ENCODE results near the gene ZNF143. TPM values are rescaled to one million over a fixed set of nuclear protein-coding genes. Genes with fewer than 3 reads are reported as not detected.

The ZNF143 gene
- total RNA-seq, 1 experiment from 2014 or later = 35.8 TPM

- TF ChIP-seq E2F4 (CRISPR knock-in tag; IDR thresholded peaks at IDR 0.05; ENCODE audit: borderline replicate concordance, low read depth) (no peak), HMGA2 (CRISPR knock-in tag; IDR thresholded peaks at IDR 0.05) (no peak), PRDM15 (CRISPR knock-in tag; IDR thresholded peaks at IDR 0.05) (no peak), TCF7 (CRISPR knock-in tag; IDR thresholded peaks at IDR 0.05; ENCODE audit: low read depth) (no peak)
- TF ChIP-seq, protein P1, sequence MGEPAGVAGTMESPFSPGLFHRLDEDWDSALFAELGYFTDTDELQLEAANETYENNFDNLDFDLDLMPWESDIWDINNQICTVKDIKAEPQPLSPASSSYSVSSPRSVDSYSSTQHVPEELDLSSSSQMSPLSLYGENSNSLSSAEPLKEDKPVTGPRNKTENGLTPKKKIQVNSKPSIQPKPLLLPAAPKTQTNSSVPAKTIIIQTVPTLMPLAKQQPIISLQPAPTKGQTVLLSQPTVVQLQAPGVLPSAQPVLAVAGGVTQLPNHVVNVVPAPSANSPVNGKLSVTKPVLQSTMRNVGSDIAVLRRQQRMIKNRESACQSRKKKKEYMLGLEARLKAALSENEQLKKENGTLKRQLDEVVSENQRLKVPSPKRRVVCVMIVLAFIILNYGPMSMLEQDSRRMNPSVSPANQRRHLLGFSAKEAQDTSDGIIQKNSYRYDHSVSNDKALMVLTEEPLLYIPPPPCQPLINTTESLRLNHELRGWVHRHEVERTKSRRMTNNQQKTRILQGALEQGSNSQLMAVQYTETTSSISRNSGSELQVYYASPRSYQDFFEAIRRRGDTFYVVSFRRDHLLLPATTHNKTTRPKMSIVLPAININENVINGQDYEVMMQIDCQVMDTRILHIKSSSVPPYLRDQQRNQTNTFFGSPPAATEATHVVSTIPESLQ (CRISPR knock-in tag; IDR thresholded peaks at IDR 0.05) = no peak
Observed at GRCh38 chr11:9533058-9533457, 72.2 kb downstream of the ZNF143 start (continued).

DNA sequence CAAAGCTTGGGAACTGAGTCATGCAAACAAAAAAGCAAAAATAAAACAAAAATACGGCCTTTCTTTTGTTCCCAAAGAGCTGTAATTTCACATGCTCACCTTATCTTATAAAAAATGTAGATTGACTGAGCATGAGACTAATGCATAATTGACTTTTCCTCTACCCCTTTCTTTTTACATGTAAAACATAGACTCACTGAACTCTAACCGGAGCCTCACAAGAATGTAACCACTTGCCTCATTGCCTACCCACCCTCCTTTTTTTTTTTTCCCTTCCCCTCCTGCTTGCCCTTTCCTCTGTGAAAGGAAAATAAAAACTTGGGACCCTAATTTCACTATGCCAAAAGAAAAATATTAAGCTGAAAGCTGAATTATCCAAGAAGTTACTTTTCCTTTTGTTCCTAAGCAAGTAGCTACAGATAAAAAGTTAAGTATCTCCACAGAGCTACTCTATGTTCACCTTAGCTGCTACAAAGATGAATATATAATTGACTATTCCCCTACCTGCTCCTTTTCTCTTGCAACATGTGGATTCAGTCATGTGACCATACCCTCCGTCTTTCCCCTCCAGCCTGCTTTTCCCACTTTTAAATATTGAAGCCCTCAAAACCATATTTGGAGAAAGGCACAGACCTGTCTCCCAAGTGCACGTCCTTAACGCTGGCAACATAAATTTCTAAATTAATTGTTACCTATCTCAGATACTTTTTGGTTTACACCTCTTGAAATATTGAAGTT is 73.1 kb downstream of the ZNF143 start:
- ATAC-seq (no peak), DNase-seq (ENCODE audit: low spot score) (no peak)
- peak; percentile 50; the same call in 1 of the 2 replicates for TF ChIP-seq USF2 (CRISPR knock-in tag; IDR thresholded peaks at IDR 0.05)
- TF ChIP-seq ELF4 (CRISPR knock-in tag; IDR thresholded peaks at IDR 0.05; ENCODE audit: low read depth) = no peak
- Mint-ChIP-seq H3K27me3 (ENCODE audit: low read depth) (no peaks in the 10 kb centered on the region), H3K9me3 (no peaks in the 10 kb centered on the region), H3K4me3 (peak overlapping the region; percentile 20; the same call in 1 of the 2 replicates), H3K36me3 (no peaks in the 10 kb centered on the region), H3K4me1 (peaks cover 48% of the 10 kb centered on the region), H3K27ac (peak overlapping the region; percentile 84)
- CTCF ChIA-PET = interaction anchor here (0.6 to 3.4 kb wide), 29 partner anchors 9 to 523 kb away, joined by 3 to 50 read pairs (median 9); partner anchors contain the start of genes WEE1 and ZNF143
- POLR2A ChIA-PET = interaction anchor here (3.1 kb wide), 1 partner anchor 40 kb away, joined by 22 read pairs; the partner anchor contains the start of gene WEE1

- Mint-ChIP-seq H3K9me3 (no peaks in the 10 kb centered on the region), H3K27me3 (ENCODE audit: low read depth) (no peaks in the 10 kb centered on the region), H3K36me3 (no peaks in the 10 kb centered on the region), H3K4me3 (no peak overlapping the region), H3K27ac (peak overlapping the region; percentile 19; the same call in 1 of the 2 replicates), H3K4me1 (peaks cover 35% of the 10 kb centered on the region)
- DNase-seq (ENCODE audit: low spot score) (peak; percentile 89), ATAC-seq (peak; percentile 66)
- TF ChIP-seq CREB1 (CRISPR knock-in tag; IDR thresholded peaks at IDR 0.05) (no peak), ZNF121 (CRISPR knock-in tag; IDR thresholded peaks at IDR 0.05) (peak; percentile 79; the same call in 1 of the 2 replicates)
- TF ChIP-seq, protein P2, sequence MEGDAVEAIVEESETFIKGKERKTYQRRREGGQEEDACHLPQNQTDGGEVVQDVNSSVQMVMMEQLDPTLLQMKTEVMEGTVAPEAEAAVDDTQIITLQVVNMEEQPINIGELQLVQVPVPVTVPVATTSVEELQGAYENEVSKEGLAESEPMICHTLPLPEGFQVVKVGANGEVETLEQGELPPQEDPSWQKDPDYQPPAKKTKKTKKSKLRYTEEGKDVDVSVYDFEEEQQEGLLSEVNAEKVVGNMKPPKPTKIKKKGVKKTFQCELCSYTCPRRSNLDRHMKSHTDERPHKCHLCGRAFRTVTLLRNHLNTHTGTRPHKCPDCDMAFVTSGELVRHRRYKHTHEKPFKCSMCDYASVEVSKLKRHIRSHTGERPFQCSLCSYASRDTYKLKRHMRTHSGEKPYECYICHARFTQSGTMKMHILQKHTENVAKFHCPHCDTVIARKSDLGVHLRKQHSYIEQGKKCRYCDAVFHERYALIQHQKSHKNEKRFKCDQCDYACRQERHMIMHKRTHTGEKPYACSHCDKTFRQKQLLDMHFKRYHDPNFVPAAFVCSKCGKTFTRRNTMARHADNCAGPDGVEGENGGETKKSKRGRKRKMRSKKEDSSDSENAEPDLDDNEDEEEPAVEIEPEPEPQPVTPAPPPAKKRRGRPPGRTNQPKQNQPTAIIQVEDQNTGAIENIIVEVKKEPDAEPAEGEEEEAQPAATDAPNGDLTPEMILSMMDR (IDR thresholded peaks at IDR 0.05) = peak; percentile 93
- ChIA-PET CTCF (interaction anchor here (0.5 to 3.4 kb wide), 68 partner anchors 11 to 1473 kb away, joined by 3 to 50 read pairs (median 4); partner anchors contain the start of genes ADM, SWAP70, WEE1 and ZNF143), POLR2A (interaction anchor here (0.9 to 3.1 kb wide), 7 partner anchors 38 to 315 kb away, joined by 3 to 22 read pairs (median 4); partner anchors contain the start of genes WEE1 and ZNF143)
Observed at GRCh38 chr11:9535189-9535781, 74.5 kb downstream of the ZNF143 start.

Data from WTC11 (cell line).